PC-3 (cell line): ENCODE results near the gene KLHDC2.

ENCODE experiments used
- CTCF ChIP-seq: fragments of 300-600 bp; sonication (generic); conservative IDR thresholded peaks from 2 replicates; pipeline ENCODE4 v1.5.1; 2017; ENCODE audit warnings: antibody characterized with exemption, low read depth, mild to moderate bottlenecking, low read length
- EZH2phosphoT487 ChIP-seq: fragments of 300-600 bp; sonication (generic); IDR thresholded peaks from 2 replicates; pipeline ENCODE4 v1.6.1; 2018; ENCODE audit warnings: mild to moderate bottlenecking, antibody characterized with exemption, low read length, borderline replicate concordance

DNA sequence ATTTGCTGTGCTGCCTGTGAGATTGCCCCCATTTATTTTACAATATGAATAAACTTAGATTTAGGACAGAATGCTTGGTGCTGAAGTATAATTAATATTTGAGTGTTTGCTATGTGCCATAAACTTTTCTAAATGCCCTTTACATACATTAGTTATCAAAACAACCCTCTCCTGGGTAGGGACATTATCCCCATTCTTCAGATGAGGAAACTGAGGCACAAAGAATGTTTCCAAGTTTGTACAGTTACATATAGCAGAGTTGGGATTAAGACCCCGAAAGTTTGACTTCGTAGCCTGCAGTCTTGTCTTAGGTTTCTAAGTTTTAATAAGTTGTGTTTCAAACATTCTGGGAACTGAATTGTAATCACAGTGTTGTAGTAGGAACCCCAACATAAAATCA is 18.4 kb downstream of the KLHDC2 start:
- TF ChIP-seq CTCF, result no peak
- TF ChIP-seq EZH2phosphoT487, result no peak
